ENCODE results near the gene NET1. TPM values are rescaled to one million over a fixed set of nuclear protein-coding genes. Genes with fewer than 3 reads are reported as not detected.

NET1 gene
- total RNA-seq, 1 experiment from 2014 or later: 175 TPM

DNA sequence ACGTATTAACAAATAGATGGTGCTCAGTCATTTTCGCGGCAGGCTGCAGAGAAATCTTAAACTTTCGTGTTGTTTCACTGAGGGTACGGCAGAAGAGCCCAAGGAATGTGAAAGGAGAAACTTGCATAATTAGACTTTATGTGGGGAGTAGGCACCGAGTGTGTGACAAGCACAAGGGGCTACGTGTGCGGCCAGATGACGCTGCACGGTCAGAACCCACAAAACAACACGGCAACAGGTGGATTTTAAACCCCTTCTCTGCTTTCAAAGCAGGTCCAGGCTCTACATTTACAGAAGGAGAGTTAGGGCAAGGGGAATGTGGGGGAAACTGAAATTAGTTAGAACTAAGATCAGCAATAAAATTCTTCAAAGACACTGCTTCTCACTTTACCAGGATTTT, 48.0 kb upstream of the NET1 start:
- peak overlapping the region; percentile 41 for H3K4me3 Mint-ChIP-seq (ENCODE audit: unreplicated experiment)
- H3K27me3 Mint-ChIP-seq (ENCODE audit: insufficient read depth, unreplicated experiment): peaks cover 34% of the 10 kb centered on the region
- Histone ChIP-seq H3K4me1 (peaks cover 12% of the 10 kb centered on the region), H3K9me3 (no peaks in the 10 kb centered on the region), H3K36me3 (ENCODE audit: control insufficient read depth, insufficient read depth, low read length) (no peaks in the 10 kb centered on the region), H3K27me3 (replicated peaks; ENCODE audit: control insufficient read depth, insufficient read depth, low read length) (peaks cover 2% of the 10 kb centered on the region), H3K4me3 (ENCODE audit: low read depth, low read length) (no peak overlapping the region)
- H3K36me3 Mint-ChIP-seq (ENCODE audit: insufficient read depth, unreplicated experiment): no peaks in the 10 kb centered on the region
- H3K27ac Mint-ChIP-seq (ENCODE audit: unreplicated experiment): no peak overlapping the region
- peaks cover 18% of the 10 kb centered on the region for H3K4me1 Mint-ChIP-seq (ENCODE audit: low read depth, unreplicated experiment)
- intact Hi-C loops (cut with micrococcal nuclease; ENCODE audit: unreplicated experiment): no loop called here
- POLR2A ChIA-PET: no interaction called here
- CTCF ChIA-PET: no interaction called here
- no TSS peak for BruUV-seq (replicated peaks)
- TF ChIP-seq, protein P1, sequence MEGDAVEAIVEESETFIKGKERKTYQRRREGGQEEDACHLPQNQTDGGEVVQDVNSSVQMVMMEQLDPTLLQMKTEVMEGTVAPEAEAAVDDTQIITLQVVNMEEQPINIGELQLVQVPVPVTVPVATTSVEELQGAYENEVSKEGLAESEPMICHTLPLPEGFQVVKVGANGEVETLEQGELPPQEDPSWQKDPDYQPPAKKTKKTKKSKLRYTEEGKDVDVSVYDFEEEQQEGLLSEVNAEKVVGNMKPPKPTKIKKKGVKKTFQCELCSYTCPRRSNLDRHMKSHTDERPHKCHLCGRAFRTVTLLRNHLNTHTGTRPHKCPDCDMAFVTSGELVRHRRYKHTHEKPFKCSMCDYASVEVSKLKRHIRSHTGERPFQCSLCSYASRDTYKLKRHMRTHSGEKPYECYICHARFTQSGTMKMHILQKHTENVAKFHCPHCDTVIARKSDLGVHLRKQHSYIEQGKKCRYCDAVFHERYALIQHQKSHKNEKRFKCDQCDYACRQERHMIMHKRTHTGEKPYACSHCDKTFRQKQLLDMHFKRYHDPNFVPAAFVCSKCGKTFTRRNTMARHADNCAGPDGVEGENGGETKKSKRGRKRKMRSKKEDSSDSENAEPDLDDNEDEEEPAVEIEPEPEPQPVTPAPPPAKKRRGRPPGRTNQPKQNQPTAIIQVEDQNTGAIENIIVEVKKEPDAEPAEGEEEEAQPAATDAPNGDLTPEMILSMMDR (IDR thresholded peaks at IDR 0.05; ENCODE audit: insufficient read depth in 1 of 2, low read depth in 1 of 2, low read length in 1 of 2, severe bottlenecking in 1 of 2, unreplicated experiment in 1 of 2): no peak
- peaks cover 3% of the 10 kb centered on the region for H3K9me3 Mint-ChIP-seq (ENCODE audit: unreplicated experiment)
- no peak for DNase-seq

DNA sequence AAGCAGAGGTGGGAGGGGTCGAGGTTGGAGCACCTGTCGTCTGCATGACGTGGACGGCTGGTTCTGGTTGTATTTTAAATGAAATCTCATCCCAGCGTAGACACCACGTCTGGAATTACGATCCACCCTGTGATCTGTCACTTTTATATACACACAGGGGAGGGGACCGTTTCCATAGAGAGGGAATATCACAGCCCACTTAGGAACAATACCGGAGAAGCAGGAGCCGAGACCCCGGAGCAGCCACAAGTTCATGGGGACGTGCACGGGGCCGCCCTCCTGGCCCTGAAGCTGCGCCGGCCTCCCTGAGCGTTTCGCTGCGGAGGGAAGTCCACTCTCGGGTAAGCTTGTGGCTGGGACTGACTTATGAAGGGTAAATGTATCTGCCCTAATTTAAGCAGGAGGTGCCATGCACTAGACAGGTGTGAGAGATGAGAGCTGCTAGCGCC, 47.4 kb upstream of the NET1 start, which contains the start of gene UCN3:
UCN3 (plus strand) TSS at position 77 of the 449 bp plus-strand sequence. CDS start 8,755 bp downstream, outside the sequence.
- no peak for DNase-seq
- ChIA-PET CTCF (interaction anchor here (0.6 kb wide), 1 partner anchor 127 kb away, joined by 5 read pairs; no protein-coding TSS in a partner anchor), POLR2A (no interaction called here)
- BruUV-seq (replicated peaks): no TSS peak
- TF ChIP-seq, protein P1 (IDR thresholded peaks at IDR 0.05; ENCODE audit: insufficient read depth in 1 of 2, low read depth in 1 of 2, low read length in 1 of 2, severe bottlenecking in 1 of 2, unreplicated experiment in 1 of 2): no peak
- Histone ChIP-seq H3K9me3 (no peaks in the 10 kb centered on the region), H3K4me1 (peaks cover 11% of the 10 kb centered on the region), H3K27me3 (replicated peaks; ENCODE audit: control insufficient read depth, insufficient read depth, low read length) (peaks cover 2% of the 10 kb centered on the region), H3K4me3 (ENCODE audit: low read depth, low read length) (peak within 1 kb of the TSS; percentile 13), H3K36me3 (ENCODE audit: control insufficient read depth, insufficient read depth, low read length) (no peaks in the 10 kb centered on the region)
- H3K27ac Mint-ChIP-seq (ENCODE audit: unreplicated experiment): no peak within 1 kb of the TSS
- H3K4me3 Mint-ChIP-seq (ENCODE audit: unreplicated experiment): peak within 1 kb of the TSS; percentile 41
- H3K9me3 Mint-ChIP-seq (ENCODE audit: unreplicated experiment): peaks cover 8% of the 10 kb centered on the region
- no peaks in the 10 kb centered on the region for H3K36me3 Mint-ChIP-seq (ENCODE audit: insufficient read depth, unreplicated experiment)
- peaks cover 29% of the 10 kb centered on the region for H3K27me3 Mint-ChIP-seq (ENCODE audit: insufficient read depth, unreplicated experiment)
- intact Hi-C loops (cut with micrococcal nuclease; ENCODE audit: unreplicated experiment): no loop called here
- H3K4me1 Mint-ChIP-seq (ENCODE audit: low read depth, unreplicated experiment): peaks cover 15% of the 10 kb centered on the region

DNA sequence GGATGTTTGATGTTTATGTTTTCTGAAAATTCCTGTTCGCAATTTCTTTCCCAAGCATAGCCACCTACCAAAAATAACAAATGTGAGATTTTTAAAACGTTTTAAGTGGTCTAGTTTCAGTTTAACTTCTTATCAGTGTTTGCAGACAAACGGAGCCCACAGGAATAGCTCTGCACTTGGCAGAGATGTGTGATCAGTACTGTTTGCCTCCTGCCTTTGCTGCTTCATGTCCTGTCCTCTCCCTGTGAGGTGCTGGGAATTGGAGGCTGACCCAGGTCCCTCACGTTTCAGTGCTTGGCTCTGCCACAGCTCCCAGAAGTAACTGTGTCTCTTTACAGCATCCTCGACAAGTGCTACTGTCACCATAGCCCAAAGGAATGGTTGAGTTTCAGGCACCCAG, 46.4 kb upstream of the NET1 start:
- CTCF ChIA-PET: no interaction called here
- BruUV-seq (replicated peaks): no TSS peak
- Histone ChIP-seq H3K4me3 (ENCODE audit: low read depth, low read length) (no peak overlapping the region), H3K4me1 (0 out of 2 replicates have a peak, but pooled peaks cover 5% of the 10 kb centered on the region), H3K36me3 (ENCODE audit: control insufficient read depth, insufficient read depth, low read length) (no peaks in the 10 kb centered on the region), H3K9me3 (peaks cover 1% of the 10 kb centered on the region), H3K27me3 (replicated peaks; ENCODE audit: control insufficient read depth, insufficient read depth, low read length) (peaks cover 2% of the 10 kb centered on the region)
- TF ChIP-seq, protein P1 (IDR thresholded peaks at IDR 0.05; ENCODE audit: insufficient read depth in 1 of 2, low read depth in 1 of 2, low read length in 1 of 2, severe bottlenecking in 1 of 2, unreplicated experiment in 1 of 2): no peak
- Mint-ChIP-seq H3K4me3 (ENCODE audit: unreplicated experiment) (peak overlapping the region; percentile 21), H3K9me3 (ENCODE audit: unreplicated experiment) (peaks cover 18% of the 10 kb centered on the region), H3K36me3 (ENCODE audit: insufficient read depth, unreplicated experiment) (no peaks in the 10 kb centered on the region), H3K4me1 (ENCODE audit: low read depth, unreplicated experiment) (peaks cover 7% of the 10 kb centered on the region), H3K27me3 (ENCODE audit: insufficient read depth, unreplicated experiment) (peaks cover 27% of the 10 kb centered on the region), H3K27ac (ENCODE audit: unreplicated experiment) (no peak overlapping the region)
- DNase-seq: no peak
- POLR2A ChIA-PET: no interaction called here
- intact Hi-C loops (cut with micrococcal nuclease; ENCODE audit: unreplicated experiment): no loop called here
